GM12878 (cell line): ENCODE results near the gene CNTN4. TPM values are rescaled to one million over a fixed set of nuclear protein-coding genes. Genes with fewer than 3 reads are reported as not detected.
A peak's percentile ranks its signal among the peaks of the same experiment; 100 is the strongest.

Experiments used
- ATAC-seq: fragments of 200-7000 bp; cut with Tn5 transposase; 3 replicates; pipeline ENCODE4 v1.9.1; 2020; ENCODE audit warnings: mild to moderate bottlenecking, moderate library complexity
- BruUV-seq: library from RNA; stranded (reverse); fragments of 400-500 nt; replicated peaks from 2 replicates; lab custom pipeline; 2021; lab: Mats Ljungman, UMichigan
- CTCF ChIA-PET: fragments of 300-600 bp; sonication (Branson Sonifier 250); formaldehyde crosslinking; extraction: SDS; loops from one replicate; lab custom pipeline; 2021; ENCODE audit warnings: inconsistent platforms; lab: Yijun Ruan, JAX
- POLR2A ChIA-PET: fragments of 350-600 bp; formaldehyde crosslinking; extraction: SDS; loops from one replicate; lab custom pipeline; 2021; ENCODE audit warnings: inconsistent platforms; lab: Charles Lee
- RAD21 ChIA-PET: fragments of 300-600 bp; sonication (Branson Sonifier 250); formaldehyde crosslinking; loops from one replicate; lab custom pipeline; 2023; ENCODE audit warnings: antibody characterized with exemption; ENCODE audit not compliant: unreplicated experiment; lab: Charles Lee
- SMC1A ChIA-PET: fragments of 300-600 bp; sonication (Branson Sonifier 250); formaldehyde crosslinking; loops from one replicate; lab custom pipeline; 2023; ENCODE audit not compliant: unreplicated experiment, uncharacterized antibody; lab: Charles Lee
- DNase-seq: peaks from one replicate; pipeline ENCODE4 v3.0.0-alpha.2; 2011; ENCODE audit warnings: low read depth, low spot score
- FAIRE-seq: peaks from 3 replicates; lab custom pipeline; 2011; peaks lifted over from hg19 to GRCh38; lab: Jason Lieb, UNC
- H2AFZ ChIP-seq: 2 replicates; pipeline ENCODE4 v1.6.0; 2011; ENCODE audit warnings: low read depth, low read length, control low read depth; ENCODE audit not compliant: control insufficient read depth
- H3K27ac ChIP-seq: 2 replicates; pipeline ENCODE4 v1.5.1; 2011; ENCODE audit warnings: control low read depth; ENCODE audit not compliant: control insufficient read depth, insufficient read depth
- H3K27me3 ChIP-seq, 2 experiments: replicated peaks in 1 of 2; 2 replicates each; pipeline versions ENCODE4 v1.6.0 to v1.6.1; 2011; ENCODE audit warnings: low read length in 1 of 2; ENCODE audit not compliant: control insufficient read depth in 2 of 2, insufficient read depth in 2 of 2
- H3K36me3 ChIP-seq, 2 experiments: 2 replicates each; pipeline ENCODE4 v1.5.1; 2011; ENCODE audit warnings: low read length in 1 of 2; ENCODE audit not compliant: control insufficient read depth in 2 of 2, insufficient read depth in 2 of 2
- H3K4me1 ChIP-seq: 2 replicates; pipeline ENCODE4 v1.6.1; 2011; ENCODE audit warnings: mild to moderate bottlenecking, low read length, moderate library complexity, mixed read lengths; ENCODE audit not compliant: control insufficient read depth, insufficient read depth
- H3K4me2 ChIP-seq: 2 replicates; pipeline ENCODE4 v1.6.0; 2011; ENCODE audit warnings: control low read depth; ENCODE audit not compliant: control insufficient read depth, insufficient read depth
- H3K4me3 ChIP-seq: fragments of 200-600 bp; sonication (generic); 2 replicates; pipeline ENCODE4 v1.5.1; 2016
- H3K79me2 ChIP-seq: 2 replicates; pipeline ENCODE4 v1.6.0; 2011; ENCODE audit warnings: low read length; ENCODE audit not compliant: control insufficient read depth, insufficient read depth
- H3K9ac ChIP-seq: 2 replicates; pipeline ENCODE4 v1.8.0; 2011; ENCODE audit warnings: low read length, control low read depth, mixed read lengths; ENCODE audit not compliant: control insufficient read depth, insufficient read depth
- H3K9me3 ChIP-seq: replicated peaks from 3 replicates; pipeline ENCODE4 v1.5.1; 2011; ENCODE audit warnings: mild to moderate bottlenecking, low read length; ENCODE audit not compliant: control insufficient read depth, insufficient read depth
- H4K20me1 ChIP-seq: 2 replicates; pipeline ENCODE4 v1.6.0; 2011; ENCODE audit not compliant: control insufficient read depth, insufficient read depth
- MLLT1 ChIP-seq: fragments of 450-650 bp; IDR thresholded peaks from 2 replicates; pipeline ENCODE4 v1.6.1; 2016; ENCODE audit warnings: mild to moderate bottlenecking
- NFYB ChIP-seq: IDR thresholded peaks from 2 replicates; pipeline ENCODE4 v1.6.1; 2011; ENCODE audit warnings: low read depth, mild to moderate bottlenecking, low read length, improper control_type of control experiment, moderate library complexity; ENCODE audit not compliant: insufficient read depth
- RAD21 ChIP-seq: IDR thresholded peaks from 2 replicates; pipeline ENCODE4 v1.6.1; 2011; ENCODE audit warnings: mild to moderate bottlenecking, low read depth, low read length, moderate library complexity; ENCODE audit not compliant: insufficient read depth
- STAT1 ChIP-seq: fragments of 450-650 bp; conservative IDR thresholded peaks from 2 replicates; pipeline ENCODE4 v1.6.1; 2014; ENCODE audit warnings: antibody characterized with exemption, mild to moderate bottlenecking
- WGBS: methylation state at CpG from one replicate; pipeline ENCODE4 v1.1.6; 2016; ENCODE audit warnings: low lambda C conversion rate; ENCODE audit not compliant: insufficient replicate concordance, insufficient coverage; ENCODE audit errors: missing lambda C conversion rate; 5-methylcytosine and 5-hydroxymethylcytosine counted together
- in situ Hi-C: fragments of 300-500 bp; cut with MboI; formaldehyde crosslinking; loops from 9 replicates; pipeline ENCODE4 v1.14.3; 2018; ENCODE audit warnings: mixed read lengths
- intact Hi-C: fragments of 100-400 bp; cut with micrococcal nuclease; formaldehyde crosslinking; loops from one replicate; pipeline ENCODE4 v1.14.2; 2022; ENCODE audit not compliant: unreplicated experiment
- polyA plus RNA-seq, 11 experiments: library from polyadenylated mRNA; depleted of rRNA in 4 of 11; unstranded in 6 of 11; stranded (reverse) in 5 of 11; fragments of >200 nt; fragmentation: Nextera tagmentation in 4 of 11; fragmentation: Illumina TruSeq in 1 of 11; extraction: Ambion mirVana in 4 of 11; extraction: Trizol in 1 of 11; gene quantifications; 1 replicate in 1 of 11; 2 replicates in 10 of 11; pipeline versions ENCODE4 v1.2.1 to v1.2.3, GENCODE V29; 2011 to 2016; ENCODE audit warnings: inconsistent platforms in 2 of 11, missing spikeins in 2 of 11, low read depth in 1 of 11
- total RNA-seq, 4 experiments: library from RNA; depleted of rRNA in 3 of 4; stranded (reverse); fragments of >200 nt in 3 of 4; fragmentation: Illumina TruSeq in 1 of 4; extraction: Trizol in 1 of 4; gene quantifications; 2 replicates each; pipeline versions ENCODE4 v1.2.1 to v1.2.3, GENCODE V29; 2013 to 2021

CNTN4 gene
- total and polyA plus RNA-seq, 10 of the 15 experiments (the other 5 are each of a cell fraction or from before 2014, with no cell fraction given) = 0.05 to 0.43 (median 0.15) TPM; not detected in 1

- peaks cover 0 to 2% of the 10 kb centered on the region in 2 experiments; a peak in 2 of 4 replicates for H3K27me3 ChIP-seq
- ChIA-PET RAD21 (no interaction called here), CTCF (no interaction called here), SMC1A (no interaction called here), POLR2A (no interaction called here)
- H3K4me3 ChIP-seq = no peak overlapping the region
- H3K79me2 ChIP-seq = no peaks in the 10 kb centered on the region
- no peak for ATAC-seq
- DNase-seq = no peak
- no peak overlapping the region for H3K9ac ChIP-seq
- no peaks in the 10 kb centered on the region for H3K4me1 ChIP-seq
- FAIRE-seq = no peak
- 78% methylated on average over 5 of the region's 5 CpGs for WGBS
- no peaks in the 10 kb centered on the region for H4K20me1 ChIP-seq
- H2AFZ ChIP-seq = no peak overlapping the region
- H3K9me3 ChIP-seq = no peaks in the 10 kb centered on the region; the same call in 1 of the 3 replicates
- BruUV-seq = no TSS peak
- H3K4me2 ChIP-seq = no peak overlapping the region
- in situ Hi-C loops = no loop called here
- intact Hi-C loops = no loop called here
- no peak overlapping the region for H3K27ac ChIP-seq
- no peaks in the 10 kb centered on the region for H3K36me3 ChIP-seq
- TF ChIP-seq STAT1 (no peak), NFYB (peak; percentile 61)
Measured at GRCh38 chr3:2853651-2854050, 755.0 kb downstream of the CNTN4 start.

GRCh38 chr3:2856138-2857133 lies 757.8 kb downstream of the CNTN4 start:
- Histone ChIP-seq H2AFZ (no peak overlapping the region), H3K4me1 (no peaks in the 10 kb centered on the region), H3K9me3 (no peaks in the 10 kb centered on the region; the same call in 1 of the 3 replicates), H4K20me1 (no peaks in the 10 kb centered on the region), H3K36me3 (no peaks in the 10 kb centered on the region), H3K9ac (no peak overlapping the region), H3K4me2 (no peak overlapping the region), H3K79me2 (no peaks in the 10 kb centered on the region), H3K27me3 (peaks cover 0 to 2% of the 10 kb centered on the region in 2 experiments; a peak in 2 of 4 replicates), H3K4me3 (no peak overlapping the region), H3K27ac (no peak overlapping the region)
- ChIA-PET CTCF (interaction anchor here (0.6 kb wide), 1 partner anchor 125 kb away, joined by 3 read pairs; no protein-coding TSS in a partner anchor), POLR2A (no interaction called here), RAD21 (no interaction called here), SMC1A (interaction anchor here (0.9 to 1.5 kb wide), 3 partner anchors 9 to 16 kb away, joined by 3 to 7 read pairs (median 4); no protein-coding TSS in a partner anchor)
- intact Hi-C loops = no loop called here
- TF ChIP-seq MLLT1 = no peak
- peak; percentile 38 for TF ChIP-seq RAD21
- FAIRE-seq = no peak
- DNase-seq = no peak
- BruUV-seq = no TSS peak
- ATAC-seq = peak; percentile 45
- WGBS = 8% methylated on average over 12 of the region's 12 CpGs
- in situ Hi-C loops = no loop called here
